Inflammatory macrophage (primary cell): Measurements from ENCODE around the gene ZBTB17.

Experiments
- DNase-seq, 2 donors: peaks; one replicate each; pipeline ENCODE4 v3.0.0-alpha.2; 2020 to 2022

The ZBTB17 gene

DNA sequence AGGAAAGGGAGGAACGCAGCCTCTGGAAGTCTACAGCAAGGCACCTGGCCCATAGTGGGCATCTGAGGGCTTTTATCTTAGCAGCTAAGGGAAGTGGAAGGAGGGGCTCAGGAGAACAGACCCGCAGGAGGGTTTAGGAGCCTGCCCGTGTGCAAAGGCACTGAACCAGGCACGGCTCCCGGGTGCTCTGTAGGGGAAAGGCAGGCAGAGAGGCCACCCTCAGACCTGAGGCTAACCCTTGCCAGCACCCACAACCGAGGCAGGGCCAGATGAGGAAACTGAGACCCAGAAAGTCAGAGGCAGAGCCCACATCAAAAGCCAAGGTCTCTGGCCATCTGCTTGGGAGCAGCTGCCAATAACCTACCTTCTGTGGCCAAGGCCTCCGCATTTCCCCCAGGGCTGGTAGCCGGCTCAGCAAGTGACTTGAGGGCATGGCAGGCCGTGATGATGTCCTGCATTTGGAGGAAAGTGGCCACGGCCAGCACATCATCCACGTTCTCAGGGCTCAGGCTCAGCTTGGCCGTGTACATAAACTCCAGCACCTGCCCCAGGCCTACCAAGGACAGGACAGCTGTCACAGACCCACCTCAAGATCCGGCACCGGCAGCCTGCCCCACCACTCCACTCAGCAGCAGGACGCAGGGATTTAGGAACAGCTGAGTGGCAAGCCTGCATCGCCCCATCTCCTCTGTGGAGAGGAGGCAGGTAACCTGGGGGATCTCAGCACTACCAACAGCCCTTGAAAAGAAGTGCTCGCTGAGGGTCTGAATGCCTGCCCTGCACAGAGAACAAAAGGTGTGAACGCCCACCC lies 29.1 kb downstream of the ZBTB17 start:
- no peak for DNase-seq

DNA sequence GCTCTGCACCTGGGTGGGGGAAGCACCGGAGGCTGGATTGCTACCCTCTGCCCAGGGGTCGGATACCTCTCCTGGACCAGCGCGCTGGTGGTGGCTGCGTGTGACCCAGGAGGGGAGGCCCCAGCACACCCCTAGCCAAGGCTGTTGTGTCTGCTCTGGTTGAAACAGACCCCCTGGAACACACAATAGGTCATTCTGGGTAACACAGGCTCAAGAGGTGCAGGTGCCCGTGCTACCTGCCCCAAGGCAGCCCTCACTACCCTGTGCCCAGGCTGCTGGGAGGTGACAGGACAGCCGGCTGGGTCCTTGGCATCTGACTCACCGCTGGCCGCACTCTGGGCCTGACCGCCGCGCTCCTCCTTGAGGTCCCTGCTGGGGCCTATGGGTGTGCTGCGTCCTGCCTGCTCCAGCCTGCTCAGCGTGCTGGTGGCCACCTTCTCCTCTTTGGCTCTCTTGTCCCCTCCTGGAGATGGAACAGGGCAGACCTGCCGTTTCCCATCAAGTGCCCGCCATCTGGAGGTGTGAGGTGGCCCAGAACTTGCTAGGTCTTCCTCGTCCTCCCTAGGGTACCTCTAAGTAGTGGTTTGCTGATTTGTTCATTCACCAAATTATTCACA lies 30.0 kb downstream of the ZBTB17 start:
- no peak for DNase-seq

DNA sequence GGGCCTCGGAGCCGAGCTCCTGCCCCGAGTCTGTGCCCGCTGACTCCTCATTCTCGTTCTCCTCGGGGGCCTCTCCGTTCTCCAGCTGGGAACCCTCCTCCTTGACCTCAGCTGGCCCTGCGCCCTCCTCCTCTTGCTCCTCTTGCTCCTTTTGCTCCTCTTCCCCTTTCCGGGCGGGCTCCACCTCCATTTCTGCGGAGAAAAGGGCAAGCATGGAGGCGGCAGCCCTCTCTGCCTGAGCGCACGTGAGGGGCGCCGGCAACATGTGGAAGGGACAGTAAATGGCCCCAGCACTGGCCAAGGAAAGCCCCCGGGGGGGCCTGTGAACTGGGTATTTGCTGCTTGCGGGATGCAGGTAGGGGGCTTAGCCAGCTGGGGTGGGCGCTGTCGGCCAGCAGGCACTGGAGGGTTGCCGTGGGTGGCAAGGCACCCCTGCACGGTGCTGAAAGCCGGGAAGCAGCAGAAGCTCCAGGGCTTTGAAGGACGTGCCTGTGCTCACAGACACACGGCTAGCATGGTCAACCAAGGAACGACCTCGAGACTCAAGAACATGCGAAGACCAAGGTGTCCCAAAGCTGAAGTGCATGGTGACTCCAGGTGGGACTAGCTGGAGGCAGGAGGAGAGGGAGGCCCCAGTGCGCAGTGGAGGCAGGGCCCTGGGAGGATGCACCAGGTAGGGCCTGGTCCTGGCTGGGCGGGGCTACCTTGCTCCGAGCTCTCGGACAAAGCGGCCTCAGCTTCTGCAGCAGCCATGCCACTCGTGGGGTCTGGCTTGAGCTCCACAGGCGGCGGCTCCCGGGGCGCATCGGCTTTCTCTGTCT lies 30.7 kb downstream of the ZBTB17 start:
- DNase-seq, result no peak

GRCh38 chr1:15944308-15945010 lies 31.4 kb downstream of the ZBTB17 start:
- DNase-seq, result no peak

- DNase-seq, result no peak
Measured at GRCh38 chr1:15943992-15944307, 32.0 kb downstream of the ZBTB17 start.

DNA sequence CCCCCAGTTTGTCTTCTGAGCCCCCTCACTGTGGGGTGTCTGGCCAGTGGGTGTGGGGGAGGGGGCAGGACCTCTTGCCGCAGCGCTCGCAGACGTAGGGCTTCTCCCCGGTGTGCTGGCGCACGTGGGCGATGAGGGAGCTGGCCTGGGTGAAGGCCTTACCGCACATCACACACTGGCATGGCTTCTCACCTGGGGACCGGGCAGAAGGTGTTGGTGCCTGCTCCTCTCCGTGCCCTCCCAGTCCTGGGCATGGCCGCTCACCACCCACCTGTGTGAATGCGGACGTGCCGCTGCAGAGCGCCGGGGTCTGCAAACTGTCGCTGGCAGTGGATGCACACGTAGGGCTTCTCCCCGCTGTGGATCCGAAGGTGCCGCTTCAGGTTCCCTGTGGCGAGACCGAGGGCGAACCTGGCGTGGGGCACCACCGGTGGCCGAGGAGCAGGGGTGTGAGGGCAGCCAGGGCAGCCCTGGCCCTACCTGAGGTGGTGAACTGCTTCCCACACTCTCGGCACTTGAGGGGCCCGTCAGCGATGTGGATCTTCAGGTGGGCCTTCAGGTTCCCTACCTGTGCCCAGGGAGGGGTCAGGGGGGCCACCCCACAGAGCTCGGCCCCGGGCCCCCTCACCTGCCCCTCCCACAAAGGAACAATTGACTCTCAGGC lies 32.4 kb downstream of the ZBTB17 start:
- DNase-seq, result no peak

GRCh38 chr1:15942661-15943327 lies 33.1 kb downstream of the ZBTB17 start:
- peak in 1 of 2 donors; percentile 32 for DNase-seq

DNA sequence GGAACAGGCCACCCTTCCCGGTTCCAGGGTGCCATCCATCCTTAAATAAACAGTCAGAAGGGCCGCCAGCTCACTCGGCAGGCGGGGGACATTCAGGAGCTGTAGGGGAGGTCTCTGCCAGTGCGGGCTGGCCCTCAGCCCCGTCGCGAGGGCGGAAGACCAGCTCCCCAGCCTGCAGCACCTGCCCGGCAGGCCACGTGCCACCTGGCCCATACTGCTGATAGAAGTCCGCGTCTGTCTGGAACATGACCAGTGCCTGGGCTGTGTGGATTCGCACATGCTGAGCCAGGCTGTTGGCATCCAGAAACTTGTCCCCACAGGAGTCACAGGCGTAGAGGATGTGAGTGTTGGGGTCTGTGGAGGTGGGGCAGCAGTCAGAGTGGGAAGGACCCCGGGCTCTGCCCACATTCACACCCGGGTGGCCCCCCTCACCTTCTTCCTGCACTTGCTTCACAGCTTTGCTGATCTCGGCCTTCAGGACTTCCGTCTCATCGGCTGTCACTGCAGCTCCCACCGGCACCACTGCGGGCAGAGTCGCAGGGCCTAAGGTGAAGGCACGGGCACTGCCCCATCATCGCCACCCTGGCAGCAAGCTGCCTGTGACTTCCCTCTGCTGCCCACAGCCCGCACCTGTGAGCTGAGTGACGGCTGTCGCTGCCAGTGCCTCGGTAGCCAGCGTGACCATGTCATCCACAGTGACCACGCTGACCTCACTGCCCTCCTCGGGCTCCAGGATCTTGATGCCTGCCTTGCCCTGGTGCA lies 33.8 kb downstream of the ZBTB17 start:
- DNase-seq, result no peak

GRCh38 chr1:15941044-15941840 lies 34.7 kb downstream of the ZBTB17 start:
- DNase-seq, result no peak

GRCh38 chr1:15940110-15941043 lies 35.5 kb downstream of the ZBTB17 start:
- no peak for DNase-seq

GRCh38 chr1:15939181-15940109 lies 36.5 kb downstream of the ZBTB17 start:
- DNase-seq, result peak in 1 of 2 donors; percentile 11

DNA sequence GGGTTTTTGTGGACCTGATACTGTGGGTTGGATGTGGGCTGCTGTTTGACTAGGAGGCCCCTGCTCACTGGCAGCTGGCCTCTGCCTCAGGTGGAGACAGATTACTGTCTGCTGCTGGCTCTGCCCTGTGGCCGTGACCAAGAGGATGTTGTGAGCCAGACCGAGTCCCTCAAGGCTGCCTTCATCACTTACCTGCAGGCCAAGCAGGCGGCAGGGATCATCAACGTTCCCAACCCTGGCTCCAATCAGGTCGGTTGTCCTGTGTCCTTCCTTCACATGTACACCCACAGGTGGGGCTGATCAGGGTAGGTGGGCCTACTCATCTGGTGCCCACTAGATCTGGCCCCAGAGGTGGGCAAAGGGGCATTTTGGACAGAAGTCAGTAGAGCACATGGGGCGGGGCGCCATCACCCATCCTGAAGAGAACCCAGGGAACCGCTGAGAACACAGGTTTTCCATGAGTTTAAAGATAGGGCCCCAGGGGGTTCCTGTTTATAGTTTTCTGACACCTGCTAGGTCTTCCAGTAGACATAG lies 37.2 kb downstream of the ZBTB17 start:
- no peak for DNase-seq

GRCh38 chr1:15937706-15938168 lies 38.2 kb downstream of the ZBTB17 start:
- peak; percentile 36 to 70 for DNase-seq

DNA sequence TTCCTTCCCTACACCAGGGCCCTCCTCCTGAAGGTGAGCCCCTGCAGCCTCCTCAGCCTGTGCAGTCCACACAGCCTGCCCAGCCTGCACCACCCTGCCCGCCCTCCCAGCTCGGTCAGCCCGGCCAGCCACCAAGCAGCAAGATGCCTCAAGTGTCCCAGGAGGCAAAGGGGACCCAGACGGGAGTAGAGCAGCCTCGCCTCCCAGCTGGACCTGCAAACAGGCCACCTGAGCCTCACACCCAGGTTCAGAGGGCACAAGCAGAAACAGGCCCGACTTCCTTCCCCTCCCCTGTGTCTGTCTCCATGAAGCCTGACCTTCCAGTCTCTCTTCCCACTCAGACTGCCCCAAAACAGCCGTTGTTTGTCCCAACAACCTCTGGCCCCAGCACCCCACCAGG lies 38.8 kb downstream of the ZBTB17 start:
- DNase-seq, result no peak

DNA sequence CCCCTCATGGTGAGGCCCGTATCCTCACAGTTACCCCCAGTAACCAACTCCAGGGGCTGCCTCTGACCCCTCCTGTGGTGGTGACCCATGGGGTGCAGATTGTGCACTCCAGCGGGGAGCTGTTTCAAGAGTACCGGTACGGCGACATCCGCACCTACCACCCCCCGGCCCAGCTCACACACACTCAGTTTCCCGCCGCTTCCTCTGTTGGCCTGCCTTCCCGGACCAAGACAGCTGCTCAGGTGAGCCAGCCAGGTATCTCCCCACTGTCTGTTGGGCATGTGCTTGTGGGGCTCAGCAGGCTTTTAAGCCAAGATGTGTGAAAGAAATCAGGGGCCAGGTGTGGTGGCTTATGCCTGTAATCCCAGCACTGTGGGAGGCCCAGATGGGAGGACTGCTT lies 39.9 kb downstream of the ZBTB17 start:
- DNase-seq, result no peak

DNA sequence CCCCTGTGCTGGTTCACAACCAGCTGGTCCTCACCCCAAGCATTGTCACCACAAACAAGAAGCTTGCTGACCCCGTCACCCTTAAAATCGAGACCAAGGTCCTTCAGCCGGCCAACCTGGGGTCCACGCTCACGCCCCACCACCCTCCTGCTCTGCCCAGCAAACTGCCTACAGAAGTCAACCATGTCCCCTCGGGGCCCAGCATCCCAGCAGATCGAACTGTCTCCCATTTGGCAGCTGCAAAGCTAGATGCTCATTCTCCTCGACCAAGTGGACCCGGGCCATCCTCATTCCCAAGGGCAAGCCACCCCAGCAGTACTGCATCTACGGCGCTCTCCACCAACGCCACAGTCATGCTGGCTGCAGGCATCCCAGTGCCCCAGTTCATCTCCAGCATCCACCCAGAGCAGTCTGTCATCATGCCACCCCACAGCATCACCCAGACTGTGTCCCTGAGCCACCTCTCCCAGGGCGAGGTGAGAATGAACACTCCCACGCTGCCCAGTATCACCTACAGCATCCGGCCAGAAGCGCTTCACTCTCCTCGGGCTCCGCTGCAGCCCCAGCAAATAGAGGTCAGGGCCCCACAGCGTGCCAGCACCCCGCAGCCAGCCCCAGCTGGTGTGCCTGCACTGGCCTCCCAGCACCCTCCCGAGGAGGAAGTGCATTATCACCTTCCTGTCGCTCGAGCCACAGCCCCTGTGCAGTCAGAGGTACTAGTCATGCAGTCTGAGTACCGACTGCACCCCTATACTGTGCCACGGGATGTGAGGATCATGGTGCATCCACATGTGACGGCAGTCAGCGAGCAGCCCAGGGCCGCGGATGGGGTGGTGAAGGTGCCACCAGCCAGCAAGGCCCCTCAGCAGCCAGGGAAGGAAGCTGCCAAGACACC lies 40.6 kb downstream of the ZBTB17 start:
- no peak for DNase-seq
